NCI-H345 (cell line): ENCODE measurements around the gene TMEM11.

Experiments used
- DNase-seq: peaks from one replicate; lab custom pipeline; 2025; lab: John Stamatoyannopoulos, UW

TMEM11 gene

DNA sequence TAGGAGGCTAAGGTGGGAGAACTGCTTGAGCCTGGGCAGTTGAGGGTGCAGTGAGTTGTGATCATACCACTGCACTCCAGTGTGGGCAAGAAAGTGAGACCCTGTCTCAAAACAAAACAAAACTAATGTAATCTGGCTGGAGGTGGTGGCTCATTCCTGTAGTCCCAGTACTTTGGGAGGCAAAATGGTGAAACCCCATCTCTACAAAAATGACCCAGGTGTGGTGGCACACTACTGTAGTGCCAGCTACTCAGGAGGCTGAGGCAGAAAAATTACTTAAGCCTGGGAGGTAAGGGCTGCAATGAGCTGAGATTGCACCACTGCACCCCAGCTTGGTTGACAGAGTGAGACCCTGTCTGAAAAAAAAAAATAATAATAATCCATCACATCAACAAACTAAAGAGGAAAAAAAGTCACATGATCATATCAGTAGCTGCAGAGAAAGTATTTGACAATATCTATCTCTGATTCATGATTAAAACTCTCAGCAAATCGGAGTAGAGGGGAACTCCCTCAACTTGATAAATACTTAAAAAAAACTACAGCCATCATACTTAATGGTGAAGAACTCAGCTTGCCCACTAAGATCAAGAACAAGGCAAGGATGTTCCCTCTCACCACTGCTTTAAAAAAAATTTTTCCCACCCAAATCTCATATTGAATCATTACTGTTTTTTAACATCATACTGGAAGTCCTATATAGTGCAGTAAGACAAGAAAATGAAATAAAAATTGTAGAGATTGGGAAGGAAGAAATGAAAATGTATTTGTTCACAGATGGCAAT lies 56.2 kb downstream of the TMEM11 start:
- no peak for DNase-seq

DNA sequence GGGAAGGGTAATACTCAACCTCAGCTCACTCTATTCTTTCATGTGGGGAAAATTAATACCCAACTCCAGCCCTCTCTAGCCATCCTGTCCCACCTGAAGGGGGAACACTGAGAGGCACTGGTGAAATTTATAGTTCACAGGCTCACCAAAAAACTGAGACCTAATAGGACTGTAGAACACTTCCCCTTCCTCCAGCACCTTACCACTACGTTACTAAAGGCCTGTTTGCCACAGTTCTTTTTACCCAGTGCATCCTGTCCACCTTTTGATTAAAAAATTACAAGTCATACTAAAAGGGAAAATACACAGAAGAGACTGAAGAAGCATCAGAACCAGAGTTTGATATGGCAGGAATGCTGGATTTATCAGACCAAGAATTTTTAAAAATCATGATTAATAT lies 61.2 kb downstream of the TMEM11 start:
- DNase-seq, result no peak

DNA sequence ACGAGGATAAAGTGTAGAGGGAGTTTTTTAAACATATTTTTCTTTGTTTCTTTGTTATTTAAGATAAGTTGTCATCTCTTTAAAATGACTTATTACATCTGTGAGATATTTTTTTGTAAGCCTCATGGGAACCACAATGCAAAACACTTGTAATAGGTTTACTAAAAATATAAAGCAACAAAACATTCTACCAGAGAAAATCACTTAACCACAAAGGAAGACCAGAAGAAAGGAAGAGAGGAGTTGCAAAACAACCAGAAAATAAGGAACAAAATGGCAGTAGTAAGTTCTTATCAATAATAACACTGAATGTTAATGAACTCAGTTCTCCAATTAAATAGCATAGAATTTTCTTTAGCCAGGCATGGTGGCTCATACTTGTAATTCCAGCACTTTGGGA lies 64.3 kb downstream of the TMEM11 start:
- DNase-seq, result no peak
